Activated CD8-positive, alpha-beta T cell treated with anti-CD3 and anti-CD28 coated beads, Interleukin-2, amount 10 ng/mL, durations not matched to agents 7 days and 5 days (primary cell): ENCODE data around the gene SMG6. TPM values are rescaled to one million over a fixed set of nuclear protein-coding genes. Genes with fewer than 3 reads are reported as not detected.

Source experiments
- ATAC-seq: fragments of 150-1000 bp; cut with Tn5 transposase; one replicate; pipeline ENCODE4 v1.10.0; 2021; ENCODE audit warnings: moderate library complexity
- CTCF ChIA-PET: fragments of 350-600 bp; sonication (Branson Sonifier 250); formaldehyde crosslinking; loops from one replicate; lab custom pipeline; 2021; ENCODE audit warnings: antibody characterized with exemption; lab: Charles Lee
- POLR2A ChIA-PET: fragments of 350-600 bp; sonication (Branson Sonifier 250); formaldehyde crosslinking; loops from one replicate; lab custom pipeline; 2021; ENCODE audit warnings: antibody characterized with exemption; lab: Charles Lee
- DNase-seq: peaks from one replicate; pipeline ENCODE4 v3.0.0-alpha.2; 2020
- H3K27ac Mint-ChIP-seq: one replicate; pipeline ENCODE4 v1.8.0; 2021; ENCODE audit warnings: mild to moderate bottlenecking, mixed read lengths
- H3K27me3 Mint-ChIP-seq: one replicate; pipeline ENCODE4 v1.8.0; 2021; ENCODE audit warnings: low read depth, mixed read lengths
- H3K36me3 Mint-ChIP-seq: one replicate; pipeline ENCODE4 v1.8.0; 2021; ENCODE audit warnings: low read depth, mixed read lengths
- H3K4me1 Mint-ChIP-seq: one replicate; pipeline ENCODE4 v1.8.0; 2021; ENCODE audit warnings: low read depth, mixed read lengths
- H3K4me3 Mint-ChIP-seq: one replicate; pipeline ENCODE4 v1.8.0; 2021; ENCODE audit warnings: mild to moderate bottlenecking, mixed read lengths
- H3K9me3 Mint-ChIP-seq: one replicate; pipeline ENCODE4 v1.8.0; 2022; ENCODE audit warnings: mixed read lengths; ENCODE audit not compliant: insufficient read depth
- total RNA-seq, 2 experiments: library from RNA; stranded (reverse); gene quantifications; one replicate each; pipeline ENCODE4 v1.2.3, GENCODE V29; 2021

SMG6 gene
- total RNA-seq, 2 experiments from 2014 or later = 49.8 to 55.9 TPM

GRCh38 chr17:2050300-2051060 is 253.1 kb downstream of the SMG6 start:
- no peak overlapping the region for H3K4me3 Mint-ChIP-seq
- no peak overlapping the region for H3K27ac Mint-ChIP-seq
- H3K9me3 Mint-ChIP-seq = no peaks in the 10 kb centered on the region
- ChIA-PET POLR2A (interaction anchor here (1.6 kb wide), 1 partner anchor 343 kb away, joined by 5 read pairs; no protein-coding TSS in a partner anchor), CTCF (interaction anchor here (0.9 to 1.3 kb wide), 4 partner anchors 194 to 342 kb away, joined by 3 to 5 read pairs (median 4); no protein-coding TSS in a partner anchor)
- peaks cover 14% of the 10 kb centered on the region for H3K27me3 Mint-ChIP-seq
- DNase-seq = peak; percentile 77
- peaks cover 30% of the 10 kb centered on the region for H3K4me1 Mint-ChIP-seq
- peak; percentile 4 for ATAC-seq
- H3K36me3 Mint-ChIP-seq = no peaks in the 10 kb centered on the region

GRCh38 chr17:2049333-2050299 is 254.0 kb downstream of the SMG6 start:
- CTCF ChIA-PET = interaction anchor here (0.9 to 1.3 kb wide), 2 partner anchors 195 to 204 kb away, joined by 4 to 5 read pairs; no protein-coding TSS in a partner anchor
- Mint-ChIP-seq H3K9me3 (no peaks in the 10 kb centered on the region), H3K4me1 (peaks cover 30% of the 10 kb centered on the region), H3K27me3 (peaks cover 14% of the 10 kb centered on the region), H3K4me3 (peak overlapping the region; percentile 66), H3K27ac (peak overlapping the region; percentile 43), H3K36me3 (peaks cover 5% of the 10 kb centered on the region)
- POLR2A ChIA-PET = no interaction called here
- ATAC-seq (peak; percentile 57), DNase-seq (peak; percentile 90)

GRCh38 chr17:2048805-2049204 is 254.8 kb downstream of the SMG6 start:
- Mint-ChIP-seq H3K9me3 (no peaks in the 10 kb centered on the region), H3K36me3 (peaks cover 11% of the 10 kb centered on the region), H3K4me1 (peaks cover 29% of the 10 kb centered on the region), H3K4me3 (peak overlapping the region; percentile 66), H3K27ac (no peak overlapping the region), H3K27me3 (peaks cover 14% of the 10 kb centered on the region)
- DNase-seq (no peak), ATAC-seq (no peak)
- CTCF ChIA-PET = no interaction called here
- POLR2A ChIA-PET = no interaction called here

GRCh38 chr17:2047590-2047989 is 256.0 kb downstream of the SMG6 start:
- Mint-ChIP-seq H3K27me3 (peaks cover 9% of the 10 kb centered on the region), H3K36me3 (peaks cover 22% of the 10 kb centered on the region), H3K9me3 (no peaks in the 10 kb centered on the region), H3K4me1 (peaks cover 34% of the 10 kb centered on the region), H3K4me3 (no peak overlapping the region), H3K27ac (no peak overlapping the region)
- ChIA-PET CTCF (interaction anchor here (0.6 to 0.8 kb wide), 2 partner anchors 199 to 379 kb away, joined by 3 read pairs; no protein-coding TSS in a partner anchor), POLR2A (interaction anchor here (1.3 kb wide), 1 partner anchor 224 kb away, joined by 3 read pairs; no protein-coding TSS in a partner anchor)
- DNase-seq (no peak), ATAC-seq (no peak)

- Mint-ChIP-seq H3K36me3 (peaks cover 26% of the 10 kb centered on the region), H3K9me3 (no peaks in the 10 kb centered on the region), H3K27ac (no peak overlapping the region), H3K27me3 (no peaks in the 10 kb centered on the region), H3K4me1 (peaks cover 32% of the 10 kb centered on the region), H3K4me3 (no peak overlapping the region)
- CTCF ChIA-PET = interaction anchor here (1.4 kb wide), 1 partner anchor 9 kb away, joined by 3 read pairs; no protein-coding TSS in a partner anchor
- ATAC-seq (no peak), DNase-seq (no peak)
- POLR2A ChIA-PET = interaction anchor here (0.6 kb wide), 1 partner anchor 231 kb away, joined by 3 read pairs; no protein-coding TSS in a partner anchor
Observed at GRCh38 chr17:2044263-2044894, 259.2 kb downstream of the SMG6 start.

GRCh38 chr17:2043785-2044184 is 259.8 kb downstream of the SMG6 start:
- Mint-ChIP-seq H3K36me3 (peaks cover 26% of the 10 kb centered on the region), H3K4me1 (peaks cover 26% of the 10 kb centered on the region), H3K27me3 (no peaks in the 10 kb centered on the region), H3K9me3 (no peaks in the 10 kb centered on the region), H3K4me3 (peak overlapping the region; percentile 56), H3K27ac (no peak overlapping the region)
- DNase-seq (no peak), ATAC-seq (no peak)
- ChIA-PET POLR2A (interaction anchor here (0.6 to 1.1 kb wide), 2 partner anchors 14 to 232 kb away, joined by 3 to 4 read pairs; no protein-coding TSS in a partner anchor), CTCF (no interaction called here)

- no peaks in the 10 kb centered on the region for H3K27me3 Mint-ChIP-seq
- H3K9me3 Mint-ChIP-seq = no peaks in the 10 kb centered on the region
- peaks cover 26% of the 10 kb centered on the region for H3K36me3 Mint-ChIP-seq
- H3K27ac Mint-ChIP-seq = peak overlapping the region; percentile 92
- POLR2A ChIA-PET = interaction anchor here (0.9 to 1.2 kb wide), 3 partner anchors 15 to 326 kb away, joined by 3 to 5 read pairs (median 4); no protein-coding TSS in a partner anchor
- CTCF ChIA-PET = no interaction called here
- H3K4me3 Mint-ChIP-seq = peak overlapping the region; percentile 81
- ATAC-seq (no peak), DNase-seq (no peak)
- peaks cover 24% of the 10 kb centered on the region for H3K4me1 Mint-ChIP-seq
Observed at GRCh38 chr17:2042933-2043332, 260.7 kb downstream of the SMG6 start.

GRCh38 chr17:2042390-2042847 is 261.2 kb downstream of the SMG6 start:
- CTCF ChIA-PET = interaction anchor here (0.7 kb wide), 1 partner anchor 134 kb away, joined by 3 read pairs; no protein-coding TSS in a partner anchor
- H3K9me3 Mint-ChIP-seq = no peaks in the 10 kb centered on the region

GRCh38 chr17:2041561-2042389 is 261.8 kb downstream of the SMG6 start, which contains the start of gene OVCA2:
Gene OVCA2, plus strand, starts transcription at chr17:2042022. Its CDS starts 26 bp downstream, at chr17:2042048.
- ATAC-seq (peak; percentile 90), DNase-seq (peak; percentile 98)
- Mint-ChIP-seq H3K27me3 (no peaks in the 10 kb centered on the region), H3K9me3 (no peaks in the 10 kb centered on the region), H3K4me1 (peaks cover 24% of the 10 kb centered on the region), H3K4me3 (peak within 1 kb of the TSS; percentile 81), H3K27ac (peak within 1 kb of the TSS; percentile 92), H3K36me3 (peaks cover 28% of the 10 kb centered on the region)
- ChIA-PET POLR2A (interaction anchor here (1.2 kb wide), 1 partner anchor 325 kb away, joined by 5 read pairs; no protein-coding TSS in a partner anchor), CTCF (interaction anchor here (0.7 to 1.1 kb wide), 2 partner anchors 133 to 311 kb away, joined by 3 read pairs; no protein-coding TSS in a partner anchor)

More at GRCh38 chr17:2042390-2042847, 261.2 kb downstream of the SMG6 start:
- POLR2A ChIA-PET = interaction anchor here (0.9 to 1.2 kb wide), 2 partner anchors 171 to 325 kb away, joined by 3 to 5 read pairs; no protein-coding TSS in a partner anchor
- DNase-seq = no peak
- Mint-ChIP-seq H3K4me3 (peak overlapping the region; percentile 81), H3K36me3 (peaks cover 26% of the 10 kb centered on the region), H3K27ac (peak overlapping the region; percentile 92), H3K27me3 (no peaks in the 10 kb centered on the region), H3K4me1 (peaks cover 24% of the 10 kb centered on the region)
- no peak for ATAC-seq
